Heart right ventricle (tissue), 16 donors: Measurements from ENCODE around the gene SKA1. TPM values are rescaled to one million over a fixed set of nuclear protein-coding genes. Genes with fewer than 3 reads are reported as not detected.
"Not testable (repeated sequence)": the region's sequence is repeated elsewhere in the genome, so short reads cannot be mapped to it uniquely, and the experiment has no call there.

ENCODE experiments used
- ATAC-seq, 8 donors: fragments of 200-7000 bp; cut with Tn5 transposase; one replicate each; pipeline ENCODE4 v1.9.1; 2020; ENCODE audit warnings: mild to moderate bottlenecking in 8 of 8, moderate library complexity in 8 of 8, moderate number of reproducible peaks in 1 of 8
- DNase-seq, 2 donors: peaks; one replicate each; pipeline ENCODE4 v3.0.0-alpha.2; 2020
- H3K27ac ChIP-seq, 10 donors: fragments of 200-600 bp; sonication (generic) in 2 of 10; one replicate each; pipeline versions ENCODE4 v1.5.0 to v1.8.0; 2020 to 2022; ENCODE audit warnings: mild to moderate bottlenecking in 3 of 10
- H3K27me3 ChIP-seq, 7 donors: fragments of 200-600 bp; one replicate each; pipeline ENCODE4 v1.8.0; 2021 to 2022; ENCODE audit warnings: mild to moderate bottlenecking in 2 of 7
- H3K36me3 ChIP-seq, 9 donors: fragments of 200-600 bp; sonication (generic) in 1 of 9; one replicate each; pipeline versions ENCODE4 v1.5.0 to v1.8.0; 2020 to 2022; ENCODE audit warnings: mild to moderate bottlenecking in 2 of 9
- H3K4me1 ChIP-seq, 9 donors: fragments of 200-600 bp; sonication (generic) in 1 of 9; one replicate each; pipeline versions ENCODE4 v1.5.0 to v1.8.0; 2020 to 2022; ENCODE audit warnings: mild to moderate bottlenecking in 4 of 9
- H3K4me3 ChIP-seq, 10 donors: fragments of 200-600 bp; sonication (generic) in 2 of 10; one replicate each; pipeline versions ENCODE4 v1.5.0 to v1.8.0; 2020 to 2022; ENCODE audit warnings: mild to moderate bottlenecking in 7 of 10, moderate library complexity in 2 of 10
- H3K9me3 ChIP-seq, 11 donors: fragments of 200-600 bp in 10 of 11; sonication (generic) in 2 of 11; one replicate each; pipeline versions ENCODE4 v1.5.0 to v1.8.0; 2013 to 2022; ENCODE audit warnings: mild to moderate bottlenecking in 2 of 11, control low read depth in 1 of 11, moderate library complexity in 1 of 11
- CTCF ChIP-seq, 9 donors: fragments of 200-600 bp; sonication (generic) in 2 of 9; IDR thresholded peaks; one replicate each; pipeline versions ENCODE4 v1.5.0 to v1.8.0; 2021 to 2022; ENCODE audit warnings: antibody characterized with exemption in 9 of 9, mild to moderate bottlenecking in 5 of 9, moderate library complexity in 1 of 9
- WGBS, 2 donors: extraction: QIAGEN DNeasy Blood & Tissue Kit; methylation state at CpG; one replicate each; pipeline ENCODE4 v1.1.7; 2013; ENCODE audit warnings: inconsistent platforms in 1 of 2; 5-methylcytosine and 5-hydroxymethylcytosine counted together
- intact Hi-C, 10 donors: fragments of 100-400 bp; cut with DNase I; formaldehyde crosslinking; loops; one replicate each; pipeline versions ENCODE4 v1.11.1 to v1.14.2; 2022
- polyA plus RNA-seq, 2 donors: library from polyadenylated mRNA; stranded (reverse); fragments of 200-250 nt; gene quantifications; one replicate each; pipeline ENCODE4 v1.2.3, GENCODE V29; 2013
- total RNA-seq, 10 donors: library from RNA; stranded (reverse); fragmentation: NEBNext Ultra II Directional in 3 of 10; extraction: Animal tissue kit (Norgen Biotek cat#: 25700) in 3 of 10; gene quantifications; one replicate each; pipeline versions ENCODE4 v1.2.1 to v1.2.4, GENCODE V29; 2021 to 2023
- donor health status: Arrhythmogenic right ventricular cardiomyopathy.
- donor health status: ischemic (EF 13 %, LVEDD 7.1; RV severe dilation, severe dysfunction).
- donor health status: healthy with polysubstance abuse.
- donor health status: DM: no; HTN: yes; CAD: no.
- donor health status: DM: no; HTN: no; CAD: no.
- donor health status: ischemic (EF 25% LVEDD 6.9; RV normal size, moderate dysfunction).
- donor health status: ischemic (EF 25% LVEDD 5.7; RV mildly dilated, moderate dysfunction).
- donor health status: healthy.
- donor health status: DM: yes; HTN: yes; CAD: no.
- donor health status: Ischemic cardiomyopathy.
- donor health status: ischemic (EF 35%, LVEDD 5.7; RV mildly dilated, moderate dysfunction).
- donor health status: nonischemic (EF 11% LVEDD 7.7; RV severe dilation, severe dysfunction).
- donor health status: DM: yes; HTN: yes; CAD: no.
- donor health status: PGD.
- donor health status: ischemic (EF 29% LVEDD 5.4; RV normal size, mild dysfunction).
- donor health status: nonischemic (EF 23%, LVEDD 6.1; RV moderate dilation, normal function).

Gene SKA1
- total and polyA plus RNA-seq, 12 donors: 0.12 to 1.9 (median 0.29) TPM

- intact Hi-C loops: no loop called here
- 43 to 46% methylated on average over 10 of the region's 10 CpGs for WGBS, 2 donors
- no peaks in the 10 kb centered on the region for H3K9me3 ChIP-seq
- H3K4me1 ChIP-seq: peaks cover 0 to 6% (median 0%) of the 10 kb centered on the region in 9 donors
- TF ChIP-seq CTCF (IDR thresholded peaks at IDR 0.05): no peak
- DNase-seq (no peak), ATAC-seq (no peak)
- H3K4me3 ChIP-seq: no peak overlapping the region
- H3K27me3 ChIP-seq: peaks cover 0 to 44% (median 27%) of the 10 kb centered on the region in 7 donors
- H3K27ac ChIP-seq: no peak overlapping the region
- H3K36me3 ChIP-seq: peaks cover 0 to 2% (median 0%) of the 10 kb centered on the region in 9 donors
These were observed 23.3 kb downstream of the SKA1 start for GRCh38 chr18:50398099-50398498.

DNA sequence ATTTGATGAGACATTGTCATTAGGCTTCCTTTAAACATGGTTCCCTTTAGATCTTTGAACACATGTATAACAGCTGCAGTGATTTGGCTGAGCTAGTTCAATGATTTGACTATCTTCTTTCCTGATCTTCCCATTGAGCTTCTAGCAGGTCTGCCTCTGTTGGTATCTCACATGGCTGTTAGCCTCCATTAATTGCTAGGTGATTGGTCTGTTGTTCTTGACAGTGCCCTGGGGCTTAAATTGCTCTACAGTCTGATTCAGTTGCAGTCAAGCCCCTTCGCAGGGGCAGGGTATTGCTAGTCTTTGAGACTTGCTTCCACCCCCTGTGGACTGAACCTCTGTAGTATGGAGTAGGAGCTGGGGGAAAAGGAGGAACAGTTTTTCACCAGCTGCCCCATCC lies 24.1 kb downstream of the SKA1 start:
- Histone ChIP-seq H3K4me3 (no peak overlapping the region), H3K27ac (no peak overlapping the region), H3K9me3 (no peaks in the 10 kb centered on the region), H3K36me3 (no peaks in the 10 kb centered on the region), H3K27me3 (peaks cover 0 to 53% (median 33%) of the 10 kb centered on the region in 7 donors), H3K4me1 (peaks cover 0 to 6% (median 0%) of the 10 kb centered on the region in 9 donors)
- TF ChIP-seq CTCF (IDR thresholded peaks at IDR 0.05): no peak
- ATAC-seq (no peak), DNase-seq (no peak)
- intact Hi-C loops: no loop called here
- 87 to 100% methylated on average over 1 of the region's 1 CpG for WGBS, 2 donors

DNA sequence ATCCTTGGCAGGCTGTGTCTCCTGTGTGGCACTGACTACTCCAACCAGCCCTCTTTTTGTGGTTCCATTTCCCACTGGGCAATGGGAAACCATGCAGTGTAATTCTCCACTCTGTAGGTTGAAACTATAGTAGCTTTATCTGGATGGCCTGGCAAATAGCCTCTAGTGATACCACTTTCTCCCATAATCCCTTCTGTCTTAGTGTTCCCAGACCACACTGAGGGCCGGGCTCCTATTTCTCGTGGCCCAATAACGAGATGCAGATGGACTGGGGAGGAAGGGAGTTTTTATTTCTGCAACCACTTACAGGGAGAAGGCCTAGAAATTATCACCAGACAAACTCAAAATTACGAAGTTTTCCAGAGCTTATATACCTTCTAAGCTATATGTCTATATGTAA lies 24.7 kb downstream of the SKA1 start:
- WGBS, 2 donors: 86 to 89% methylated on average over 4 of the region's 4 CpGs
- ATAC-seq (no peak), DNase-seq (no peak)
- Histone ChIP-seq H3K9me3 (no peaks in the 10 kb centered on the region), H3K27ac (no peak overlapping the region), H3K4me1 (peaks cover 0 to 6% (median 2%) of the 10 kb centered on the region in 9 donors), H3K27me3 (peaks cover 0 to 59% (median 37%) of the 10 kb centered on the region in 7 donors), H3K4me3 (no peak overlapping the region), H3K36me3 (no peaks in the 10 kb centered on the region)
- TF ChIP-seq CTCF (IDR thresholded peaks at IDR 0.05): no peak
- intact Hi-C loops: no loop called here

- H3K9me3 ChIP-seq, H3K36me3 ChIP-seq, intact Hi-C loops, H3K4me1 ChIP-seq, H3K27ac ChIP-seq, ATAC-seq, H3K4me3 ChIP-seq, DNase-seq: not testable (repeated sequence)
- WGBS, 2 donors: 61 to 82% methylated on average over 5 of the region's 5 CpGs
- H3K27me3 ChIP-seq: peaks cover 0 to 60% (median 37%) of the 10 kb centered on the region in 7 donors
These were observed 25.6 kb downstream of the SKA1 start for GRCh38 chr18:50400438-50400837.

- H3K4me3 ChIP-seq: no peak overlapping the region
- H3K4me1 ChIP-seq: peaks cover 0 to 6% (median 2%) of the 10 kb centered on the region in 9 donors
- peaks cover 0 to 60% (median 37%) of the 10 kb centered on the region in 7 donors for H3K27me3 ChIP-seq
- 55 to 70% methylated on average over 18 of the region's 18 CpGs for WGBS, 2 donors
- no peaks in the 10 kb centered on the region for H3K9me3 ChIP-seq
- DNase-seq (no peak), ATAC-seq (no peak)
- no peak for TF ChIP-seq CTCF (IDR thresholded peaks at IDR 0.05)
- H3K36me3 ChIP-seq: no peaks in the 10 kb centered on the region
- intact Hi-C loops: no loop called here
- no peak overlapping the region for H3K27ac ChIP-seq
These were observed 26.4 kb downstream of the SKA1 start for GRCh38 chr18:50401295-50401694.
